Left forelimb (tissue), 1 donor: ENCODE measurements around the gene NOL4.
A peak's percentile ranks its signal among the peaks of the same experiment; 100 is the strongest.
"Not testable (repeated sequence)": the region's sequence is repeated elsewhere in the genome, so short reads cannot be mapped to it uniquely, and the experiment has no call there.

Experiments
- DNase-seq: peaks from one replicate; pipeline ENCODE4 v3.0.0-alpha.2; 2018; ENCODE audit warnings: low spot score

NOL4 gene

GRCh38 chr18:34224423-34225217, at the start of gene NOL4:
NOL4 (minus strand) TSS chr18:34224913; CDS start chr18:34223253, 1,660 bp downstream.
- peak; percentile 77 for DNase-seq

DNA sequence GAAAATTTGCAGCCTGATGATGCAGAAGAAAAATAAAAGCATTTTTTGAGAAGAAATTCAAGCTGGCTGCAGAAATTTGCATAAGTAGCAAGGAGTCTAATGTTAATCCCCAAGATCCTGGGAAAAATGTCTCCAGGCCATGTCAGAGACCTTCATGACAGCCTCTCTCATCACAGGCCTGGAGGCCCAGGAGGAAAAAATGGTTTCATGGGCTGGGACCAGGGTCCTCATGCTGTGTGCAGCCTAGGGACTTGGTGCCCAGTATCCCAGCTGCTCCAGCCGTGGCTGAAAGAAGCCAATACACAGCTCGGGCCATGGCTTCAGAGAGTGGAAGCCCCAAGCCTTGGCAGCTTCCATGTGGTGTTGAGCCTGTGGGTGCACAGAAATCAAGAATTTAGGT, 41.3 kb upstream of the NOL4 start:
- DNase-seq, result not testable (repeated sequence)

DNA sequence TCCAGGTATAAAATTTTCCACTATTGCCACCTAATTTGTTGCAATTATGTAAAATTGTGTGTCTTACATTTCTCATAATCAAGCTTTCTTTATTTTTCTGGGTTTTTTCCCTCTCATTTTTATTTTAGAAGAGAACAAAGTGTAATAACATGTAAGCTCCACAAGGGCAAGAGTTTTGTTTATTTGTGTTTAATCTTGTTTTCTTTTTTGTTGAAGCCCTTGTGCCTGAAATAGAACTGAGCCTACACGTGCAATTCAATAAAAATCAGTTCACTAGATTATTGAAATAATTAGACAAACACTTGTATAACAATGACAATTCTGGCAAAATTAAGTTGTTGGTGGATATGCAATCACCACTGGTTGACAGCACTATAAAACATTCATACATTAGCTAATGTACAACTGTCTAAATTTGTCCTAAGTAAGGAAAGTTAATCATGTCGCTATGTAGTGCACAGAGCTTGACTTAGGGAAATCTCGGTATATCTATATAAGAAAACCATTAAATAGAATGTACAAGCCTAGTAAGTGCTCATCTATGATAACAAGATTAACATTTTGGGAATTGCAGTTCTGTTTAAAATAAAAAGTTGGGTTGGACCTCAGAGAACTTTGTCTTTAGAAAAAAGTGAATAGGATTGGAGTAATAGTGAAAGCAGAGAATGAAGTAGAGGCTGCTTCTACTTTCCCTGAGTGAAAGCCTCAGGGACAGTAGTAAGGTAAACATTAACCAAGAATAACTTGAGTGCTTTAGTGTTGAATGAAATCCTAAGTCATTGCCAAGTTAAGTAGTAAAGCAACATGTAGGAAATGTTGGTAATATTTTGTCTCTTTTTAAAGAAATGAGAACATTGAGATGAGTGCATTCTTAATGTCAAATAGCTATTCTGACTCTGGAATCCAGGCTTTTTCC, 37.4 kb upstream of the NOL4 start:
- no peak for DNase-seq

GRCh38 chr18:34258176-34258575, 33.5 kb upstream of the NOL4 start:
- no peak for DNase-seq

DNA sequence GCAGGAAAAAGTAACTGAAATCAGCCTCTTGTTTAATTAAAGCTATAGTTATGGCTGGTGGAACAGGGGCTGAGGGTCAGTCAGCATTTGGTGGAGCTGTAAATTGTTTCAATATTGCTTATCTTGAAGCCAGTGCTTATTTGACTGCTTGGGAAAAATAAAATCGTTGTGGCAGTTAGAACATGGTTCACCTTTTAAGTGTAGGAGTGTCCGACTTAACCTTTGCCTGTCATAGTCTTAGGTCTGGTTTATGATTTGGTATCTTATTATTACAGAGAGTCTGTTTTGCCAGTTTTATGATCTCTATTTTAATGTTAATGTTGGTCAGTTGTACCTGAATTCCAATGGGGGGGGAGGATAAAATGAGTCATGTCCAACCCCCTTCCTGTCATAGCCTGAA, 27.2 kb upstream of the NOL4 start:
- DNase-seq, result no peak

GRCh38 chr18:34248727-34249126, 24.0 kb upstream of the NOL4 start:
- DNase-seq, result no peak

DNA sequence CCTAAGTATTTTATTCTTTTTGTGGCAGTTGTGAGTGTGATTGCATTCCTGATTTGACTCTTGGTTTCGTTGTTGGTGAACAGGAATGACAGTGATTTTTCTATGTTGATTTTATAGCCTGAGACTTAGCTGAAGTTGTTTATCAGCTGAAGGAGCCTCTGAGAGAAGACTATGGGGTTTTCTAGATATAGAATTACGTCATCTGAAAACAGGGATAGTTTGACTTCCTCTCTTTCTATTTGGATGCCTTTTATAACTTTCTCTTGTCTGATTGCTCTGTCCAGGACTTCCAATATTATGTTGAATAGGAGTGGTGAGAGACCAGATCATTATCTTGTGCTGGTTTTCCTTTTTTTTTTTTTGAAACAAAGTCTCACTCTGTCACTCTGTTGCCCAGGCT, 18.0 kb upstream of the NOL4 start:
- no peak for DNase-seq

GRCh38 chr18:34233781-34234388, 9.2 kb upstream of the NOL4 start:
- DNase-seq, result not testable (repeated sequence)

DNA sequence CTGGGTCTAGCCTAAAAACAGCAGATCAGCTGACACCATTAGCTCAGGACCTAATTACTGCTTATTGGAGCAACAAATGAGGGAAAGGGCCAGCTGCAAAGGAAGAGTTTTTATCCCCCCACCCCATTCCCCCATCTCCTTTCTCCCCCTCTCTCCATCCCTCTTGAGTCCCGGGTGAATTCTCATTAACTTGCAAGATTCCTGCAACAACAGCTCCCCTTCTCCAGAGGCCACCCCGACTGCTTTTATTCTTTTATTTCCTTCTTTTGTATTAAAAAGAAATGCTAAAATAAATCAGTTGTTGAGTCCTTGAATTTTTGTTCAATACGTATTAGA, 473 bp upstream of the NOL4 start:
- no peak for DNase-seq

DNA sequence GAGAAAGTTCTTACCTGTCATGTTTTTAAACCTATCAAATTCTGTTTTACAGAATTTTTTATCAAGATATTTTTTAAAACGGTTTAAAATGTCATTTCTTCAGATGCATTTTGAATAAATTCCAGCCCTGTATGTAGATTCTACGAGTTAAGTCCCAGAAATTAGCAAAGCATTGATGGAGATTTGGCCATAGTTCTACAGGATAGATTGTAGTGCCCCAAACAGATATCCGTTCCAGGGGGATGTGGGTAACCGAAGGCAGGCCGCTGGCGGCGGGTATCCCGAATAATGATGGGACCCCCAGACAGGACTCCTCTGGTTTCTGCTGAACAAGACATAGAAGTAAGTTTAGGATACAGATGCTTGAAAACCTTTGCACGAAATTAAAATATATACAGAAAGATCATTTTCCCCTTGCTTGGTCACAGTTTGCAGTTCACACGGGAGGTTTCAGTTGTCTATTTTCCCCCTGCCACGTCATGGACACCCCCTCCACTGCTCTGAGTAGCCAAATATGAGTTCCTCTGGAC, 755 bp downstream of the NOL4 start:
- no peak for DNase-seq

GRCh38 chr18:34223164-34223892, 1.4 kb downstream of the NOL4 start:
- peak; percentile 65 for DNase-seq

DNA sequence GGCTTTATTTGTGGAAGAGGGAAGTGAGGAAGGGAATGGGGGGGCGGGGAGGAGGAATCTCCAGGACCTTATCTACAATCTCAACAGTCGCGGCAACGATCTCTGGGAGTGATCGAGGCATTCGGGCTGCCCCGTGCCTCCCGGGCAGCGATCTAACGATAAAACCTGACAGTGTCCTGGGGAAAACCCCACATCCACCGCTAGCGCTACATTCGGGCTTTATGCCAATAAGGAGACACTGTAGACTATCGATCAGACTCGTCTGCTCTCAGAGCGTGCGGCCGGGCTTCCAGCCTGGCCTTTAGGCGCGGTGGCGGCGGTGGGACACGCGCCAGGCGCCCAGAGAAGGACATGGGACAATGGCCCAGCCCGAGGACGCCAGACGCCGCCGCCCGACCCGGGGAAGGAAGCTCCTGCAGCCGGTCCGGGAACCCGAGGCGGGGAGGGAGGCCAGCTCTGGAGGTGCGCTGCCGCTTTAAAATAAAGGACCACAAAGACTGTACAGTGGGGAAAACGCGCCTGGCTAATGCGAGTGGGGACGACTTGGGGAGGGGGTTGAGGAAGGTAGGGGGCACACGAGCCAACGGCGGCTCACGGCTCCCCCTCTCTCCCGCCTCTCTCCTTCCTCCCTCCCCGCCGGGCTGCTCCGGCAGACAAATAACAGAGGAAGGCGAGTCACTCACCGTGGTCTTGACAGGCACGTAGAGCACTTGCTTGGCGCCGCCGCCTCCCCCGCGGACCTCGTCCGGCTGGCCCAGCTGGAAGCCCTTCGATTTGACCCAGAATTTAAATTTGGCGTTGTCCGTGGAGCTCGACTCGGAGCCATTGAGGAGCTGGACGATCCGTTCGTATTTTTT, 2.2 kb downstream of the NOL4 start:
- DNase-seq, result peak; percentile 66

DNA sequence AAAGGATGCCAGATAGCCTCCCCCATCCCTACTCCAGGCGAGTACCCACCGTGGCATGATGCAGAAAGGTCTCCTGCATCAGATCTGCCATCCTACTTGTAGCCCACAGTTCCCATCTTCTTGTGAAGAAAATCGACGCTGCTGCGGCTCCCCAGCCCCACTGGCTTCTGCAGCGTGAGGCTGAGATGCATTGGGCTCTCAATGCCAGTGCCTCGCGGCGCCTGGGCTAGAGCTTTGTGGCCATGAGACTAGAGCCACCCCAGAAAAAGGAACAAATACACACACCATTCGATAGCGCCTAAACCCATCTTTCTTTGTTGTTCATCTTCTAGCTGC, 2.8 kb downstream of the NOL4 start:
- no peak for DNase-seq

DNA sequence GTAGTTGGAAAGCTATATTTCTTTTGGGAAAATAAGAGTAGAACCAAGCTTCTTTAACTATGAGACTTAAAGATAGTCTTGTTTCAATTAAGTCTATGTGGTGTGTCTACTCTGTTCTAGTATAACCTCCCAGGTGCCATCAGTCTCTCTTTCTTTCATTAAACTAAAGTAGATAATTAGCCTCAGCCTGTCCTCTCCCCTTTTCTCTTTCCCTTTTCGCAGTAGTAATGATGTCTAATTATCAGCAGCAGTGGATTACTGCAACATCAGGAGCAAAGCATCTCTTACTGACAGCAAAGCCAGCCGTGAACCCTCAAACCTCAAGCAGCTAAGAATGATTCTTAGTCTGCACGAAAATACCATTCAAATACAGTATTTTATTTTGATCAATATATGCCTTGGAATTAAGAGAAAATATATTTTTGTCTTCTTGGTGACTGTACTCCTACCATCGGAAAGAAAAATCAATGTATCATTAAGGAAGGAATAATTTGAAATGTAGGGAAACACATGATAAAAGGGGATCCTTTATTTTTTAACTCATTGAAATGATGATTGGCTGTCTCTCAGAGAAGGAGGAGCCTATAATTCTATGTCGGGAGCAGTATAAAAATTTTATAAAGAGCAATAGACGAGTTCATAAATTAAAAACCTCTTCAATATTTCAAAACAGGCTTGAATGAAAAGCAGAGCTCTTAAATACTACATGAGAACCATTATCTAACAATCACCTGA, 4.5 kb downstream of the NOL4 start:
- no peak for DNase-seq

DNA sequence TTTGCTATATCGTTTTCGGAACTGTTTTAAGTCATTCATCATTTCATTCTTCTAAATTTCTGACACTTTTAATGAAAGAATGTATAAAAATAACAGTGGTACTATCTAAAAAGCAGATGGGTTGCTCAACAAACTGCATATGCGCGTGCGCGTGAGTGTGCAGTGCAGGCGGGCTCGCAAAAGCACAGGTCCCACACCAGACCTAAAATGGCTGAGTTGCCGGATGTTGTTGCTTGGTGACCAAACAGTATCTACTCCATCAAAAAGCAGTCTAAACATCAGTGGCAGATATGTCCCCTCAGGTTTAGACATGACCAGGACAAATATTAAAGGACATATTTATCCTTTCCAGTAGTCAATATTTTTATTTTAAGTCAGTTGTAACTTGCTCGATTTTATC, 5.1 kb downstream of the NOL4 start:
- DNase-seq, result no peak

DNA sequence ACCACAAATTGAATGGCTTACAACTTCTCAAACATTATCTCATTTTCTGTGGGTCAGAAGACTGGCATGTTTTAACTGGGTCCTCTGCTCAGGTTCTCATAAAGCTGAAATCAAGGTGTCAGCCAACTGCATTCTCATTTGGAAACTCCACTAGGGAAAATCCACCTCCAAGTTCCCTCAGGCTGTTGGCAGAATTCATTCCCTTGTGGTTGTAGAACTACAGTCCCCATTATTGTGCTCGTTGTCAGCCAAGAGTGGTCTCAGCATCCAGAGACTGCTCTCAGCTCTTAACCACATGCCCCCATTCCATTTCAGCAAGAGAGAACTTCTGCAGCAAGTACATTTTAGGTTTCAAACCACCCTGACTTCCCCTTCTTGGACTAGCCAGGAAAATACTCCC, 12.2 kb downstream of the NOL4 start:
- DNase-seq, result no peak

GRCh38 chr18:34207344-34207851, 17.3 kb downstream of the NOL4 start:
- DNase-seq, result no peak

GRCh38 chr18:34203866-34204265, 20.8 kb downstream of the NOL4 start:
- DNase-seq, result no peak

DNA sequence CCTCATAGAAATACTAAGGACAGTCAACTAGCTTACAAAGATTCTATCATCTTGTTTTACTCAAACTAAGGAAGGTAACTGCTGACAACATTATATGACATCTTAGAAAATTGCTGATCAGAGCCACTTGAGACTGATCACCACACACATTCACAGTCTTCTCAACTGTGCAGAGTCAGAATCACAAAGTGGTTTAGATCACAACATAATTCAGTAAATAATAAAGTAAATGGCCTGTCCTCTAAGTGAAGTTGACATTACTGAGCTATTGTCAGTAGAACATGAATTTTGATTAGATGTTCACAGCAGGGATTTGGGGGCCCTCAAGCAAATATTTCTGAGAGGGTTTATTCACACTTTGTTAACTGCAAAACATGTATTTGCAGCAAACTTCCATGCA, 28.5 kb downstream of the NOL4 start:
- no peak for DNase-seq

DNA sequence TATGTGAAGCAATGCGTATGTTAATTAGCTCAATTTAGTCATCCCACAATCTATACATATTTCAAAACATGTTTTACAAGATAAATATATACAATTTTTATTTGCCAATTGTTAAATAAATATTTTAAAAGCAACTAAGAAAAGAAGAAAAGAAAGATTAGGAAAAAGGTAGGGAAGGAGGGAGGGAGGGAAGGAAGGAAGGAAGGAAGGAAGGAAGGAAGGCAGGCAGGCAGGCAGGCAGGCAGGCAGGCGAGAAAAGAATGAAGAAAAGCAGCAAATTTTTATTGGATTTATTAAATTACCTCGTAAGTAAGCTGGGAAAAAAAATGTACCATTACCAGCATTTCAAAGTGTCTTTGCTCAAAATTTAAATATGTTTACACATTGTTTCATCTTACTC, 30.5 kb downstream of the NOL4 start:
- DNase-seq, result no peak
